ENCODE measurements around the gene CAV2.

CAV2 gene

DNA sequence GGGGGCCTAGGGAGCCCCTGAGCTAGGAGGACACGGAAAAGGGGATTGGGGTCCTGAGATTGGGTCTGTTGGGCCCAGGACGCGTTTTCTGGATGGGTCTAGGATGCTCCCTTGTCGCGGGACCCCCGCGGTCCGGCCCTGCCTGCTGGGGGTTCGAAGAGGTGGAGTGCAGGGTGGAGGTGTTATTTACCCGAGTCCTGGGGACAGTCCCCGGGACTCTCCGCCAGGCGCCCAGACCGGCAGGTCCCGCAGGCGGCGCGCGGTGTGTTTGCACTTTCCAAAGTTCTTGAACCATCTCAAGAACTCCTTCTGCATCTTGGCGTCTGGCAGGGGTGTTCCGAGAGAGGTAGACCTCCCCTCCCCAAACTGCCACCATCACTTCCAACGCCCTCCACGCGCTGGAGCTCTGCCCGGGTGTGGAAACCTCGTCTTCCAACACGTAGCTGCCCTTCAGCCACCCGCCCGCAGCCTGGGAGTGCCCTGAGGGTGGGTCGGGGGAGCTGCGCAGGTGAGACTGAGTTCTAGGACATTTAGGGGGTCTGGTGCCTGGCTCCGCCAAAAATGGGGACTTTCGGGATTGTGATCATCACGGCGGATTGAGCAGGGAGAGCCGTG, 25.9 kb downstream of the CAV2 start:
- DNase-seq, result no peak

DNA sequence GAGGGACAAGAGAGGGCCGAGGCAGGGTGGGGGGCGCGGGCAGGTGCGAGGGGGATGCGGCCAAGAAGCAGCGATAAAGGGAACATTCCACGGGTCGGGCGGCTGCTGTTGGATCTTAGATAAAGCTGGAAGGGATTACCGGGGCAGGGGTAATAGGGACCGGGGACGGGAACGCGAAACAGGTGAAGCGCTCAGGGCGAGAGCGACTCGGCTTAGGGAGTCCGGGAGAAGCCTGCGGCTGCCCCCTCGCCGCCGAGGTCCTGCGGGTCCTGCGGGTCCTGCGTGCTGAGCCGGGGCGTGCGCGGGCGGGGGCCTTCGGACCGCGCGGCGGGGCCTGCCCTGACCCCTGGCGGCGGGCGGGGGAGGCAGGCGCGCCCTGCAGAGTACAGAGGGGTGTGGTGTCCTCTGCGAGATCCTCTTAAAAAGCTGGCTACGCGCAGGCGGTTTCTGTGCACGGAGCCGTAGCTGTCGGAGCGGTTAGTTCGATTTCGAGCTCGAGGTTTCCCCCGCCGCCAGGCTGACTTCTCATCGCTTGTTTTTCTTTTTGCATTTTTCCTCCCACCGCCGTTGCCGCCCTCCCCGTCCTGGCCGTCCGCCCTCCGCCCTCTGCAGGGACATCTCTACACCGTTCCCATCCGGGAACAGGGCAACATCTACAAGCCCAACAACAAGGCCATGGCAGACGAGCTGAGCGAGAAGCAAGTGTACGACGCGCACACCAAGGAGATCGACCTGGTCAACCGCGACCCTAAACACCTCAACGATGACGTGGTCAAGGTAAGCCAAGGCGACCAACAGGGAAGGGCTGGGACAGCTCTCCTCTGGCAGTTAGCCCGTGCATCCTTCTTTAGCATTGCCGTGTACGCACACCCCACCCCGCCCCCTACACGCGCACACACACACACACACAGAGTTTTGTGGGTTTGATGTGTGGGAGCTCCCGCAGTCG, 26.6 kb downstream of the CAV2 start:
- peak; percentile 2 for DNase-seq

DNA sequence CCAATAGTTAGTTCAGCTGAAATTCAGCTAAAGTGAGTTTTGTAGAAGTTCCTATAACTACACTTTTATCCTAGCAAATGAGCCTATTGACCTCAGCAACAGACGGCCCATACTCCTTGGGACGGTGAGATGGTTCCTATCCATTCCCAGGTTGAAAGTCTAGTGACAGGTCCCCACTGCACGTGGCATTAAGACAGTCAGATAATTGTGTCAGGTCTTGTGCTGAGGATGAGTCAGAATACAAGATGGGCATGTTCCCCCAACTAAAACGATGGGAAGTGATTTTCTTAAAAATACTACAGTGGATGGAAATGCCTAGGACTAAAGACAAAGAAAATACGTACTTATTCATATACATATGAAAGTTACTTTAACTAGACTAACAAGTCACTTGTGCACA, 27.4 kb downstream of the CAV2 start:
- DNase-seq, result no peak

DNA sequence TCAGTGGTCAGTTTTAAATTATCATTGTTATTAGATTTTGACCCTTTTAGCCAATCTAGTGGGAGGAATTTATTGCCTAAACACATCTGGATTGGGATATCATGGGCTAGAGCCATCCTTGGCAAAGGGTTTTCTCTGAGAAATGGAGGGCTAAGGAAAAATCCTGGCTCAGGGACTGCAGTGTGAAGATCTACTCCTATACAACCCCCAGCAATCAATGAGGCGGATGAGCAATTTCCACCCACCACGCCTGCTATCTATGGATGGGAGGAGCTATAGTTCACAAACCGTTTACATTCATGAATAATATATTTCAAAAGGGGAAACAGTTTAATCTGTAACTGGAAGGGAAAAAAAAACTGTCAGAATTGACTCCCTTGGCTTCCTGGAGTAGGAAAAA, 28.0 kb downstream of the CAV2 start:
- DNase-seq, result no peak

DNA sequence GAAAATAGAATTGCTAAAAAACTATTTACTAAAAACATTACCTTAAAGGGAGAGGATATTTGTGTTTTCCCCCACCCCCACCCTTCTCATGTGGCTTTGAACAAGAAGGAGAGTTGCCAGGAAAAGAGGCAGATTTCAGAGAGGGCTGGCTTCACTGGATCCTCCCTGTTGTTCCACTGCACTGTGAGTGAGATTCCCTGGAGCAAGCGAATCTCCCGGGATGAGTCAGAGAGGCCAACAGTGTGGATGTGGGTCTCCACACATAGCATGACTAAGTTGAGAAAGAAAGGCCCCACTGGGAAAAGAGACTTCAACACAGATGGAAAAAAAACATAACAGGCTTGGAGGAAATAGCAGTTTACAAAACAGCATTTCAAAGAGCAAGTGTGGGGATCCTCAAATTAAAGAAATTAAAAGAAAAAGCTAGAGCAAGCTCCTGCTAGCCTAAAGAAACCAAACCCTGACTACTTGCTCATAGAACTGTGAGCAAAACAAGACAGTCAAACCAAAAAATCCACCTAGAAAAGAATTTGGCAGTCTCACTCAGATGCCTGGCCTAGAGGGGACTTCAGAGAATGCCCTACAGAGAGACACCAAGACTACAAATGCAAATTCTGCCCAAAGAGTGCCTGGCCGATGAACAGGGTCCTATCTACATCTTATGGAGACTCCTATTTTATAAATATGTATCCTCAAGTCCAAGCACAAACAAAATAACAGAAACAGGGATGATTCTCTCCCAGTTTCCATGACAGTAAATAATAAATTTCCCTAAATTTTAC, 28.7 kb downstream of the CAV2 start:
- no peak for DNase-seq

DNA sequence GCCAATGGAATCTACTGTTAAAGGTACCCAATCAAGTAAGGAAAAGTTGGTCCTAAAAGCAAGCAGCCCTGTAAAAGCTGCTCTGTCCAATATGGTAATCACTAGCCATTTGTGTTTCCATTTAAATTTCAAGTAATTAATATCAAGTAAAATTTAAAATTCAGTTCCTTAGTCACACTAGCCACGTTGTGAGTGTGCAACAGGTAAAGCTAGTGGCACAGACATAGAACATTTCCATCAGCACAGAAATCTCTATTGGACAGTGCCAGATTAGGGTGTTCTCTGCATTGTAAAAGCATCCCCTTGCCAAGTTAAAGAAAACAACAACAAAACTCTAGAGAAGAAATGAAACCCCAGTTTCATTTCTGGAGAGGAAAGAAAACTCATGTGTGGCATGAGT, 29.7 kb downstream of the CAV2 start:
- no peak for DNase-seq

DNA sequence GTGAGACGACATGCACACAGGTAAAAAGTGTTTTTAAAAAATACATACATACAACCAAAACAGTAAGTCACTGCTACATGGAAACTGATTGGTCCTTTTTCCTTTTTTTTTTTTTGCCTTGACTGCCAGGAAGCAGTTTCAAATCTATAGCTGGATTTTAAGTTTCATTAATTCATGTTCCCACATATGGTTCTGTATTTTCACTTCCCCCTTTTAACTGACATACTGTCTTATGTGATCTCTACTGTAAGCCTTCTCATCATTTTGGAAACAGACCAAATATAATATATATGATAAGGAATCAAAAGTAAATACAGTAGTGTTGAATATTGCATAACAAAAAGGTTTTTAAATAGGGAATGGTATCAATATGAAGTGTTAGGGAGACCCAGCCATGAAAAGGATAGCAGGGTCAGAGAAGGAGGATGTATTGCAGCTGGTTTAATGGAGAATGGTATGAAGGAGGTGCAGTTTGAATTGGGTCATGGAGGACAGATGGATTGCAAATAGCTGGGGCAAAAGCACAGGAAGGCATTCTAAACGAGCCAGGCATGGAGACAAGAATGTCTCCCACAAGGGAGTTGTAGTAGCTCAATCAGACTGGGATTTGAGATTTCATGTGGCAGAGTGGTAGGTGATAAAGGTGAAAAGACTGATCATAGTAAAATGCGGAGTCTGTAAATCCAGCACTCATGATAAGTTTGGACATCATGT, 30.7 kb downstream of the CAV2 start:
- no peak for DNase-seq

DNA sequence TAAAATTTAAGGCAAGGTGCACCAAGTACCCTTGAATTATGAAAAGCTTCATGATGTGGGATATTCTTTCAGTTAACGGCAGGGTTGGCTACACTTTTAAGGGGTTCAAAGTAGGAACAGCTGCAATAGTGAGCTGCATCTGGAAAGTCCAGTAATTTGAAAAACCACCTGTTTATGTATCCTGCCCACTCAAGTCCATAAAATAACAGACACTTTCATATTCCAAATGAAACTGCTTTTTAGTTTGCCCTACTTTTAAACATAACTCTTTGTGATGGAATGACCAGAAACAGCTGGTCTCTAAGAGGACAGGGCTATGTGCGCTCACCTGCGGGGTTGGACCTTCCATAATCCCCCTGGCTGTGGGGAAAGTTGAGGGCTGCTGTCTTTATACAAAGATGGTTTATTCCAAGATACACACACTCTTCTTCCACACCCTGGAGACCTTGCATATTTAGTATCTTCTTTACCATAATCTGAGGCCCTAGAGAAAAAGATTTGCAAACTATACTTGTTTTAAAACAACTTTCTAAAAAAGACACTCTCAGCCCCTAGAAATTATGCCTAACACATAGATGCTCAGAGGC, 32.7 kb downstream of the CAV2 start:
- no peak for DNase-seq

DNA sequence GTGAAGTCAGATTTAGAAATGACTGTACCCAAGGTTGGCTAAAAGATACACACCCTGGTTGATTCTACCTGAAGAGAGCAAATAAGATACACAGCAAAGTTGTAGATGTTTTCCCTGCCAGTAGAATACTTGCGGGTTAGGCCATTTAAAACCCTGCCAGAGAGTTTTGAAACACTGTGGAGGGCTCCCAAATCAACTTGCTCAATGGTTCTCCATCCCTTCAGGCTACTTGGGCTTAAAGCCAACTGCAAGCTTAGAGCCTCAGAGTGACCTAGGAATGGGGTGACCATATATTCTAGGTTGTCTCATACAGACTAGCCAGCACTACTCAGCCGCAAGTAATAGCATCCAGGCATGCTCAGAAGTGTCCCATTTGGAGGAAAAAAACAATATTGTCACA, 35.3 kb downstream of the CAV2 start:
- no peak for DNase-seq

DNA sequence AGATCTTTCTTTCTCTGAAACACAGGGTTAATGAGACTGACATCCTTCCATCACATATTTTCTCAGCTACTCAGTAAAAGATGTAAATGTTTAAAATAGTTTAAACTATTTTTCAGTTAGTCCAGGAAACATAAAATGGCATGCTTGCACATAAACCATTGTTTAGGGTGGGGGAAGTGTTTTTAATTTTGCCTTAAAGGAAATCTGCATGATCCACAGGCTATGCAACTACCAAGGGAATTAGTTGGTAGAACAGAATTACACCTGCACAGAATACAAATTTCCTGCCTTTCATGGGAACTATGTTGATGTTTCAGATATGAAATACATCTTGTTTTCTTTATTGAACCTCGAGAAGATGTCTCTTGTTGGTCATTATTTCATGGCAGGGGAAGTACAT, 35.9 kb downstream of the CAV2 start:
- no peak for DNase-seq

DNA sequence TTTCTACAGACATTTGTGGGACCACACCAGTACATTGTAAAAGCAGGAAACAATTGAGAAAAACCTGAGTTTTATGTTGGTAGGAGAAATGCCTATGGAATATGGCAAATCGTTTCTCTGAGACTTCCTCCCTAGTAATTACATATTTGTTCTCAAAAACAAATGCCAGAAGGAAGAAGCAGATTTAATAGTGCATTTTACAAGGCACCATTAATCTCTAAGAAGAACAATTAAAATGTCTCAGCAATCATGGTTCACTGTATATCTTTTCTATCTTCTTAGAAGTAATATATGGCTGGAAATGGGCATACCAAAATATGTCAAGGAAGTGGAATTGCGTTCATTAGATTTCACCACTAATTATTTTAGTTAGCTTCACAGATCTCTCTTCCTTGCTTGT, 38.6 kb downstream of the CAV2 start:
- no peak for DNase-seq

DNA sequence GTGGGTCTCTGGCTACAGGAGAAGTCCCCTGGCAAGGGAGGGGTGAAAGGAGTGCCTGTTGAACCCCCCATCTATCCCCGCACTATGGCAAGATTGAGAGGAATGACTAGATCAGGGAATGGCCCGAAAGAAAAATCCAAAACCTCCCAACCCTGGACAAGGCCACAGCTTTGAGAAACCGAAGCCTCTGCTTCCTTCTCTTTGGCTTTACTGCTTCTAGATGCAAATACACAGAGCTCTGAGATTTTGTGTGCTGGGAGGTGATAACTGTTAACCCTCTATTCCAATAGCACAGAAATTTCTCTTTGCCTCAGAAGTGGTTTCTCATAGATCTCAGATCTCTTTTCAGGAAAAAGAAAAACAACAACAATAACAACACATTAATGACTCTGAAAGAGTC, 40.3 kb downstream of the CAV2 start:
- no peak for DNase-seq

DNA sequence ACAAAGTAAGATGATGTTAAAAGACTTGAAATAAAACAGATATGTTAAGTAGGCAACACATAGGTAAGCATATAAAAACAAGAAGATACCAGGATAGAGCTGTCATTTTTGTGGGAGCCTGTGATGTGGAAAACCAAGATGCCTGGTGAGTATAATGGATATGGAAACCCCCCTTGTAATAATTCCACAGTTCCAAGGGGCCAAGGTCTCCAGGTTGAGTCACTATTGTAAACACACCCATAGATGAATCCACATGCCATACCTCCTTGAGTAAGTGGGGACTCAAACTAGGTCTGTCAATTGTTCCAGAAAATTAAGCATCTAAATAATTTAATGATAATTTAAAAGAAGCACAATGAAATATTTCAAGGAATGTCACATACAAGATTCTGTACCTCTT, 41.2 kb downstream of the CAV2 start:
- DNase-seq, result no peak

DNA sequence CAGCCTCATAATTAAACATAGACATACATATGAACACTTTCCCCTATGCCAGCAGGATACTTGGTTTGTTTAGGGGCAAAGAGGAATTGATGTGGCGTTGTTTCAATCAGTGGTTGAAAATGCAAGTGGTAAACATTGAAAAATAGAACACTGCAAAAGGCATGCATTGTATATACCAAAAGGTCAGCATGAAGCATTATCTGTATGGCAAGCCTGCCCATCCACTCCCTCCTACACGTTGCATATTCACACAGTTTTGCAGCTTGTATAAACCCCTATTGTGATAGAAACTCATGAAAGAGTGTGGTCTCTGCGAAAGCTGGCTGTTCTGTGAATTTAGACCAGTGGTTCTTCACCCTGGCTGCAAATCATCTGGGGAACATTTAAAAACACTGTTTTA, 42.4 kb downstream of the CAV2 start:
- DNase-seq, result no peak

DNA sequence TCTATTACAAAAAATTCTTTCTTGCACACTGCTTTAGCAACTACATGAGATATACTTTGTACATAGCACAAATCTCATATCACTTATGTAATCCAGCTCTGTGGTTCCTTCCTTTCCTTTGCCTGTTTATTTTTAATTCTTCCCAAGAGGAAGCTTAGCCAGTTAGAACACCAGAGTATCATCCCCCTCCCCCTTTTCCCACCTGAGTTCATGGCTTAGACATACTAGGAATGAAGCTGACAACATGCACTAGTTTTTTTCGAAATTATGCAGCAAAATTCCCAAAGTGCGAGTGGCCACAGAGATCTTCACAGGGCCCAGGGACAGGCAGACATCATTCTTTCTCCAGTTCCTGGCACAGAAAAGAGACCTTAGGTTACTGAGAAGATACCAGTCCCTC, 43.1 kb downstream of the CAV2 start:
- no peak for DNase-seq

DNA sequence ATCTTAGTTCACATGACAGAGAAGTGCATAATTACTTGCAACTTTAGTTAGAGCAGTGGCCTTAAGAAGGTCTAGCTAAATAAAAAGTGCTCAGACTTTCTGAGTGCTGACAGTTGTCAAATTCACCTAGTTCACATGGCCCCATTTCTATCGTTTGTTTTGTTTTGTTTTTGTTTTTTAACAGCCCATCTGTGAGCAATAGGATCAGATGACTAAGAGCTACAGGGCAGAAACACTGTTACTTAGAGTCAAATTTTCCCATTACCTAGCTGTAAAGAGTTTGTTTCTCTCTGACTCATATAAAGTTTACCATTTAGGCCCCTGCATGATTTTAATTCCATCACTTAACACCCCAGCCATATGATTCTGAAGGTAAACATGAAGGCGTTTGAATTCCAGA, 44.1 kb downstream of the CAV2 start:
- no peak for DNase-seq

DNA sequence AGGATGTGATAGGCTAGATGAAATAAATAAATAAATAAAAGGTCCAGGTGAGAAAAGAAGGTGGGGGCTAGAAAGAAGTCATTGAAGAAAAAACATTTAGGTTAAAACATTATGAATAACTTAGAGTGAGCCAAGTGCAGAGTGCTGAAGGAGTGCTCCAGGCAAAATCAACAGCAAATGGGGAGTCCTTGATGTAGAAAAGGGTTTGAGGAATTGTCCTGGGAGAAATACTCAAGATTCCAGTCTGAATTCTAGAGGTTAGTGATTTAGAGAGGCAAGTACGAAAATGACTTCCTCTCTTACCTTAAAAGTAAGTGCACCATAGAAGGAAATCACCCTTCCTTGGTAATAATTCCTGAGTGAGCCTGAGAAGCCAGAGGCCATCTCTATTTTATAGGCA, 44.9 kb downstream of the CAV2 start:
- no peak for DNase-seq

DNA sequence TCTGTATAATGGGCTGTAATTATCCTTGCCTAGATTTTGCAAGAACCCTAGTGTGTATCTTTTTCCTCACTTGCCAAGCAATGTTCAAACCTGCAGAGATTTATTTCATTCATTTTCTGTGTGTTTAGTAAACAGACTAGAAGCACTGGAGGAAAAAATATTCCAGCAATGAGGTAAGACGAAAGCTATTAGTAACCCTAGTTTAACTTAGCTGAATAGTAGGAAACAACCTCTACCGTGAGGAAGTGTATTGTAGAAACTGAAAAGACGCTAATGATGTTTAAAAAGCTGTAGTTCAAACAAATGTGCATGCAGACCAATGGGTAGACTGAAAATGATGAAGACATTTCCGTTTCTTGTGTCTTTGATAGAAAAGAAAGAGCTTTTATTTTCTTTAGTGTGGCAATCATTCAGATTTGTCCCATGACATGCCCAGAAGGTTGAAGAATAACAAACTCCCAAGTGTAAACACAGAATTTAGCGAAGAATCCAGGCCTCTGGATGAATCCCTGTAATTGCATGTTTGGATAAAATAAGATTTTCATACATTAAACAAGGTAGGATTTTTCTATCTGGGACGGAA, 46.0 kb downstream of the CAV2 start:
- DNase-seq, result no peak

DNA sequence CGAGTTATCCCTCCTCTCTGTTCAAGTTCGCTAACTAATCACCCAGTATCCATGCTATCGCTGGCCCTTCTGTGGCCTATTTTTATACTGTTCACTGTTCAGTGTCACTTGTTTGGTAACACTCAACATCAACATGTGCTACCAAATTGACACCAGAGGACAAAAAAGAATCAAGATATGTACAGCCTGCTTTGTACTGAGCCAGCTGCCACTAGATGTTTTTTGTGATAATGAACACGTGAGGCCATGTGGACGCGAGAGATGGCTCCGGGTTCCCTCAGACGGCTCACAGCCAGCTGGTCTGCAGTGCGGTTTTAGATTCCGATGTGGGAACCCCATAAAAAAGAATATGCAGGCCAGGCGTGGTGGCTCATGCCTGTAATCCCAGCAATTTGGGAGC, 46.5 kb downstream of the CAV2 start:
- no peak for DNase-seq

DNA sequence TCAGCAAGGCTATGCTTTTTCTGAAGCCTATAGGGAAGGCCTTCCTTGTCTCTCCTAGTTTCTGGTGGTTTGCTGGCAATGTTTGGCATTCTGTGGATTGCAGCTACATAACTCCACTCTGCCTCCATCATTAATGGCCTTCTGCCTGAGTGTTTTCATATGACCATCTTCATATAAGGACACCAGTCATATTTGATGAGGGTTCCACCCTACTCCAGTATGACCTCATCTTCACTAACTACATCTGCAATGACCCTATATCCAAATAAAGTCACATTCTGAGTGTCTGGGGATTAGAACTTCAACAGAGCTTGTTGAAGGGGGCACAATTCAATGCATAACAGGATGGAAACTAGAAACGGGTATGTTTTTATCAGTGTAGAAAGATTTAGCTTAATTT, 47.4 kb downstream of the CAV2 start:
- DNase-seq, result no peak

DNA sequence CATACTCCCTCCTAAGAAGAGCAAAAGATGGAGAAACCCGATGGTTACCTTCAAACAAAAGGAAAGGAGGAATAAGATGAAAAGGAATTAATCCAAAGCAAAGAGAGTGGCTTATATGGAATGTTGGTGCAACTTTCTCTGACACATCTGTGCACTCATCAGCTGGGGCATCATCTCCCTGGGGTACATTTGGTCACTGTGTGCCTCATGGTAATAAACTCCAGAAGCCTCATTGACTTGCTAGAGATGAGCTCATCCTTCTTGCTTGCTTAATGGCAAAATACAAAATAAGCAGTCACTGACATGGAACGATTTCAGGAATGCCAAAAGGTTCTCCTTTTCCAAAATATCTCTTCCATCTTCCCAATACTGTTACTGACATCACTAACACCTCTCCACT, 47.8 kb downstream of the CAV2 start:
- no peak for DNase-seq

DNA sequence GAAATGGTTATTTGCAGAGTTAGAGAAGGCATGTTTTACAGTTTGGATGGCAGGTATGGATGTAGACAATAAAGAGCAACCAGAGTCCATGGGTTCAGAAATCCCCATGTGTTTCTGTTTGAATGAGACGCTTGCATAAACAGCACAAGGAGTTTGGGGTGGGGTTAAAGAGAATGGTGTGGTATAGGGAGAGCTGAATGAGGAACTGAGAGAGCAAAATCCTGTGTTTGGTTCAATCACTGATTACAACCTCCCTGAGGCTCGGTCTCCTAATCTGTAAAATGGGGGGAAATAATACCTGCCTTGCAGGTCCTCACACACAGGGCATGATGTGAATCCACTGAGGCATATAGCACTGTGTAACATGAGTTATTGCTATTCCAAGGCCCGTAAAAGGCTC, 49.0 kb downstream of the CAV2 start:
- no peak for DNase-seq
